Effector memory CD4-positive, alpha-beta T cell (primary cell): ENCODE results near the gene PBX3.

Source experiments
- DNase-seq, 3 donors: peaks; one replicate each; pipeline ENCODE4 v3.0.0-alpha.2; 2020
- H3K27ac ChIP-seq: 2 replicates; pipeline ENCODE4 v1.7.0; 2013; ENCODE audit warnings: mild to moderate bottlenecking, low read length, moderate library complexity; ENCODE audit not compliant: insufficient read depth, poor library complexity, severe bottlenecking
- H3K27me3 ChIP-seq: replicated peaks from 2 replicates; pipeline ENCODE4 v1.7.0; 2013; ENCODE audit warnings: mild to moderate bottlenecking, low read length; ENCODE audit not compliant: insufficient read depth, control insufficient read depth, poor library complexity, severe bottlenecking
- H3K36me3 ChIP-seq: 2 replicates; pipeline ENCODE4 v1.7.0; 2013; ENCODE audit warnings: mild to moderate bottlenecking, low read length, moderate library complexity; ENCODE audit not compliant: control insufficient read depth, insufficient read depth
- H3K4me1 ChIP-seq: 2 replicates; pipeline ENCODE4 v1.7.0; 2013; ENCODE audit warnings: low read length, mild to moderate bottlenecking; ENCODE audit not compliant: control insufficient read depth, insufficient read depth, poor library complexity, severe bottlenecking
- H3K4me3 ChIP-seq: 2 replicates; pipeline ENCODE4 v1.7.0; 2013; ENCODE audit warnings: low read length, low read depth, mild to moderate bottlenecking; ENCODE audit not compliant: insufficient read depth, poor library complexity, severe bottlenecking
- H3K9me3 ChIP-seq: 2 replicates; pipeline ENCODE4 v1.7.0; 2013; ENCODE audit warnings: mild to moderate bottlenecking, low read length, moderate library complexity; ENCODE audit not compliant: control insufficient read depth

The PBX3 gene

DNA sequence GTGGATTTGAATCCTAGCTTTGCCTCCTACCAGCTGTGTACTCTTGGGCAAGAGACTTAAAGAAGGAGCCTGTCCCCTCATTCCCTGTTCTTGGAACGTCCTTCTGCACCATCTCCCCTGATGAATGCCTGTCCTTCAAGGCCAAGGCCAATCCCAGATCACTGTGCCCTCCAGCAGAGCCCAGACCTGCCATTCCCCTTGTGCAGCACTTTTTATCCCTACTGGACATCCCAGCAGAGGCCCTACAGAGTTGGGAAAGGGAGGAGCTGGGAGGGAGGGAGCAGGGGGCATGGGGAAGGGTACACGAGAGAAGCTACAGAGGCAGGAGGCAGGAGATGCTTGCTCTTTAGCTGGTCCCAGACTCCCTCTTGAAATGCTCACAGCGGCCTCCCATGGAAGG lies 223.9 kb downstream of the PBX3 start:
- no peak for DNase-seq
- Histone ChIP-seq H3K4me1 (no peaks in the 10 kb centered on the region), H3K27ac (no peak overlapping the region), H3K36me3 (no peaks in the 10 kb centered on the region), H3K9me3 (no peaks in the 10 kb centered on the region), H3K4me3 (no peak overlapping the region), H3K27me3 (no peaks in the 10 kb centered on the region)

- no peak overlapping the region for H3K4me3 ChIP-seq
- DNase-seq = no peak
Measured at GRCh38 chr9:125972012-125972729, 225.0 kb downstream of the PBX3 start.

DNA sequence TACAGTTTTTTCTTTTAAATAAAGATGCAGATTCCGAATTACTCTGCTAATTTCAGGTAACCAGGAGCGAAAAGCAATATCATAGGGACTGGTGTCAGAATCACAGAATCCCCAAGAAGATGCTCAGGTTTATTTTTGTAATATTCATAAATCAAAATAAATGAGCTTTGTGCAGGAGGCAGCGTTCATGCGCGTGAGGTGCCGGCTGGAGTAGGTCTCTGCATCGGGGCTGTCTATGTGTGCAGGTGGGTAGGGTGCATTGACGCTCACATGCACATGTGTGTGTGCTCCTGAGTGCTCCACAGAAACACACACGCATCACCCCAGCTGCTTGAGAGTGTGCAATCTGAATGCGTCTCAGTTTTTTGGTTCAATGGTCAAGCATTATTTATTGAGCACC lies 226.4 kb downstream of the PBX3 start:
- no peak for DNase-seq
- H3K27ac ChIP-seq = no peak overlapping the region
- no peak overlapping the region for H3K4me3 ChIP-seq
- H3K4me1 ChIP-seq = no peaks in the 10 kb centered on the region
- H3K27me3 ChIP-seq = no peaks in the 10 kb centered on the region
- H3K36me3 ChIP-seq = no peaks in the 10 kb centered on the region
- no peaks in the 10 kb centered on the region for H3K9me3 ChIP-seq

More at GRCh38 chr9:125972012-125972729, 225.0 kb downstream of the PBX3 start:
- H3K36me3 ChIP-seq = no peaks in the 10 kb centered on the region
- H3K27me3 ChIP-seq = no peaks in the 10 kb centered on the region
- H3K4me1 ChIP-seq = no peaks in the 10 kb centered on the region
- no peak overlapping the region for H3K27ac ChIP-seq
- no peaks in the 10 kb centered on the region for H3K9me3 ChIP-seq

DNA sequence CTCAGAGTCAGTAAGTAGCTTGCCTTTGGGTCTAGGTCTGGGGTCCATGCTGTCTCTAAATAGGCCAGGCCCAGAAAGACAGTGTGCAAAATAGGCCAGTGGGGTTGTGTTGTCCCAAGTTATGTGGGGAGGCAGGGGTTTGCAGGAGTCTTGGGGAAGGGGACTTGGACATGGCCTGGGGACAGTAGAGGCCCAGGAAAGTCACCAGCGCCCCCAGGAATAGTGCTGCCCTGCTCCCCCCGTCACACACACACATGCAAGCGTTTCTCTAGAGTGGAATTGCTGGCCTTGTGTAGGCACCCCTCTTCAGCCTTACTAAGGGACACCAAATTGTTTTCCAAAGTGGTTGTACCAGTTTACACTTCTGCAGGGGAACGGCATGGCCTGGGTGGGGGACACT lies 227.5 kb downstream of the PBX3 start:
- H3K9me3 ChIP-seq = no peaks in the 10 kb centered on the region
- H3K36me3 ChIP-seq = no peaks in the 10 kb centered on the region
- no peak overlapping the region for H3K4me3 ChIP-seq
- no peak overlapping the region for H3K27ac ChIP-seq
- DNase-seq = no peak
- no peaks in the 10 kb centered on the region for H3K4me1 ChIP-seq
- H3K27me3 ChIP-seq = no peaks in the 10 kb centered on the region

GRCh38 chr9:125977223-125977622 lies 230.1 kb downstream of the PBX3 start:
- H3K4me3 ChIP-seq = no peak overlapping the region
- DNase-seq = no peak
- no peak overlapping the region for H3K27ac ChIP-seq
- H3K36me3 ChIP-seq = no peaks in the 10 kb centered on the region
- H3K9me3 ChIP-seq = no peaks in the 10 kb centered on the region
- no peaks in the 10 kb centered on the region for H3K27me3 ChIP-seq
- H3K4me1 ChIP-seq = no peaks in the 10 kb centered on the region

- no peaks in the 10 kb centered on the region for H3K36me3 ChIP-seq
- no peaks in the 10 kb centered on the region for H3K27me3 ChIP-seq
- no peaks in the 10 kb centered on the region for H3K9me3 ChIP-seq
- no peak overlapping the region for H3K4me3 ChIP-seq
- no peaks in the 10 kb centered on the region for H3K4me1 ChIP-seq
- DNase-seq = no peak
- H3K27ac ChIP-seq = no peak overlapping the region
Measured at GRCh38 chr9:125979383-125979782, 232.2 kb downstream of the PBX3 start.

- H3K27ac ChIP-seq = no peak overlapping the region
- no peaks in the 10 kb centered on the region for H3K9me3 ChIP-seq
- no peak for DNase-seq
Measured at GRCh38 chr9:125982798-125983406, 235.7 kb downstream of the PBX3 start.

GRCh38 chr9:125983681-125984080 lies 236.5 kb downstream of the PBX3 start:
- no peaks in the 10 kb centered on the region for H3K27me3 ChIP-seq

More at GRCh38 chr9:125982798-125983406, 235.7 kb downstream of the PBX3 start:
- no peak overlapping the region for H3K4me3 ChIP-seq
- no peaks in the 10 kb centered on the region for H3K4me1 ChIP-seq
- no peaks in the 10 kb centered on the region for H3K36me3 ChIP-seq
- no peaks in the 10 kb centered on the region for H3K27me3 ChIP-seq

GRCh38 chr9:125984461-125984860 lies 237.3 kb downstream of the PBX3 start:
- no peak for DNase-seq
- no peaks in the 10 kb centered on the region for H3K27me3 ChIP-seq
- H3K4me3 ChIP-seq = no peak overlapping the region
- no peaks in the 10 kb centered on the region for H3K9me3 ChIP-seq
- no peaks in the 10 kb centered on the region for H3K4me1 ChIP-seq
- no peaks in the 10 kb centered on the region for H3K36me3 ChIP-seq
- H3K27ac ChIP-seq = no peak overlapping the region

More at GRCh38 chr9:125983681-125984080, 236.5 kb downstream of the PBX3 start:
- no peak overlapping the region for H3K27ac ChIP-seq
- no peaks in the 10 kb centered on the region for H3K36me3 ChIP-seq
- DNase-seq = no peak
- H3K9me3 ChIP-seq = no peaks in the 10 kb centered on the region
- no peaks in the 10 kb centered on the region for H3K4me1 ChIP-seq
- no peak overlapping the region for H3K4me3 ChIP-seq

DNA sequence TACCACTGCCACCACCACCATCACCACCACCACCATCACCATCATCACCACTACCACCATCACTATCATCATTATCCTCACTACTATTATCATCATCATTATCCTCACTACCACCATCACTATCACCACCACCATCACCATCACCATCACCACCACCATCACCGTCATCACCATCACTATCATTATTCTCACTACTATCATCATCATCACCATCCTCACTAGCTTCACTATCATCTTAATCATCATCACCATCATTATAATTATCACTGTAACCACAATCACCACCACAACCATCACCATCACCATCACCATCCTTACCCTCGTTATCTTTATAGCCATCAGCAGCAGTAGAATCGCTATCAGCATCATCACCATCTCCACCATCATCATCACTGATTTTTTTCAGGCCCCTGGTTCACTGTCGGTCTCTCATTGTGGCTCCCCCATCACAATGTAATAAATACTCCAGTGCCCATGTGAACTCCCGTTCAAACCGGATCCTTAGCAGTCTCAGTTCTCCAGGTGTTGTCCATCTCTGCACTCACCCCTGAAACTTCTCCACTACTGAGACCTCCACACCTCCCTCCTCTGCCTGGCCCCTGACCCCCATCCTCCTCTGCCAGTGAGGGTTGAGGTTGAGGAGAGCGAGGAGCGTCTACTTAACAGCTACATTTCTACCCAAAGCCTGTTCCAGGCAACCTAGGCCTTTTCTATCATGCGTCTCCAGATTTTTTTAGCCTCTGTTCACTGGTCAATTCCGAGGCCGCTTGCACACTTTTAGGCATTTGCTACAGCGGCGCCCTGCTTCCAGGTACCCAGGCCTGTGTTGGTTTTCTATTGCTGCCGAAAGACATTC lies 238.2 kb downstream of the PBX3 start:
- no peak for DNase-seq
- H3K27me3 ChIP-seq = no peaks in the 10 kb centered on the region
- H3K4me3 ChIP-seq = no peak overlapping the region
- H3K4me1 ChIP-seq = no peaks in the 10 kb centered on the region
- H3K9me3 ChIP-seq = no peaks in the 10 kb centered on the region
- no peaks in the 10 kb centered on the region for H3K36me3 ChIP-seq
- H3K27ac ChIP-seq = no peak overlapping the region
